ENCODE measurements around the gene KDM4C.

The KDM4C gene

DNA sequence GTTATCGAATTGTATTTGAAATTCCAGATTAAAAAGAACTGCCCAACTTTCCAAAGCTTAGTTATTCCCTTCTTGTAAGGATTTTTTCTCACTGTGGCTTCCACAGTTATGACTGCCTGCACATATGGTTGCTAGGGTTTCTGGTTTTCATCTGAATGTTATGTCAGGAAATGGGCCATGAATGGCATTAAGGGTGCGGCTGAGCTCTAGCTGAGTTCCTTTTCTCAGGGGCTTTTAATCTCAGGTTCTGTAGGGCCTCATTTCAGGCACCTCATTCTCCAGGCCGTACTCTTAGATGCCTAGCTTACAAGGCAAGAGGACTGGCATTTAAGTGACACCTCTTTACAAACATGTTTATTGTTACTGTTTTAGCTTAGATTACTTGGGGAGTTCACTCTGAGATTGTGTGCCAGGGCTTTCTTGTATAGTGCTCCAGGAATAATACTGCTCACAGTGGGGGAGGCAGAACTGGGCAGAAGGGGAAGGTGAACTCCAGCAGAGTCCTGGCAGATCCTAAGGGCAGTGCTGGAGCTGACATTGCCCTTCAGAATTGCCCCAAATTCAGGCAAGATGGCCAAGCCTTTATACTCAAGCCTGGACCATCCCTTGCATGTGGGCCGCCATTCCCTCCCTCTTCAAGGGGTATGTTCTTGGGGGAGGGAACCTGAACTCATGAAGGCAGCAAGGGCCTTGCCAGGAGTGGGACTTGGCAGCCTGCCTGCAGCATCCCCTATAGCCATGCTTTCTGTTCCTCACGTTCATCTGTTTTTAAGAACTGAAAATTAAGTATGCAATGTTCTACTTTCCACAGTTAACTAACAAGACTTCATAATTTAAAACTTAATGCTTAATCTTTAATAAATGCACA, 111.5 kb downstream of the KDM4C start:
- no peak for DNase-seq (ENCODE audit: low read depth in 2 of 2)

DNA sequence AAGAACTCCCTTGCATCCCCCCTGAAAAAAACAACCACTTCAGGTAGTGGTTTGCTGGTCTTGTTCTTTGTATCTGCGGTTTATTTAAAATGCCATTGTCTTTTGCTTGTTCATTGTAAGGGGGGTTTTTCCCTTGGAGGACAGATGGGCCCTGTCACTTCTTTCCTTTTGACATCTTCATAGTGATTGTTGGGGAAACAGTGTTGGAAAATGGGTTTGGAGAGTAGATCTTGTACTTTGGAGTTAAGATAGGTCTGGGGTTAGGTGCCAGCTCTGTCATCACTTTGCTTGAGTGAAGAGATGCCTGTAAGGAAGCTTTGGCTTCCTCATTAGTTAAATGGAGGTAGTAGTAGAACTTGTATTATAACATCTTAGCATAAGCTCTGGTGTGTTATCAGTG, 112.4 kb downstream of the KDM4C start:
- no peak for DNase-seq (ENCODE audit: low read depth in 2 of 2)

DNA sequence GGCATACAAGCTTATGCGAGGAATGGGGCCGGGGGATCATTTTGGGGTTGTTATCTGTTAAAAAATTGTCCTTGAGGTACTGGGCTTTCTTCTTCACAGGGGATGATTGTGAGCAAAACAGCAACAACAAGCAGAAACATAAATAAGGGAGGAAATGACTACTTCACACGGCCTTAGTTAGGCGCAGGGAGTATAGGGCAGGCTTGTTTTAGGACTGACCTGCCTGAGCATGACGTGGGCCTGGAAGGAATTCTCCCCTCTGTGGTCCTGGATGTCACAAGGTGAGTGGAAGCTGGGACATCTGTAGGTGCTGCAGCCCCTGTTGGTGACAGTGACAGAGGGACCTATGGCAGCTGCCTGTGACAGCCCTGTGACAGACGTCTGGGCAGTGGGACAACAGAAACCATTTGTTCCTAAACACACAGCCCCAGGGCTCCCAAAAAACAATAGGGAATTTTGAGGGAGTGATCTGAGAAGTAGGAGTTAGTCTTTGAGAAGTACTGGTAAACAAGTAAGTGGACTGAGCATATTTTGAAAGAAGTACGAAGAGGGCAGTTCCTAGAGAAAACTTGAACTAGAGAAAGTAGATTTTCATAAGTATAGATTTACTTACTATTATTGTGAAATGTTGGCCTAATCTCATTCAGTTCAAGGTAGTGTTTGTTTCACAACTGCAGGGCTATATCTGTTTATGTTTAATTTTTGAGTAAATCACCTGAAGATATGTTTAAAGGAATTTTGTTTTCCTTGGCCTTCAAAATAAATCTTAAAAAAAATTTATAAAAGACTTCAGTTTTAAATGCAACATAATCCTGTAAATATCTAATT, 113.1 kb downstream of the KDM4C start:
- DNase-seq (ENCODE audit: low read depth in 2 of 2) = no peak

DNA sequence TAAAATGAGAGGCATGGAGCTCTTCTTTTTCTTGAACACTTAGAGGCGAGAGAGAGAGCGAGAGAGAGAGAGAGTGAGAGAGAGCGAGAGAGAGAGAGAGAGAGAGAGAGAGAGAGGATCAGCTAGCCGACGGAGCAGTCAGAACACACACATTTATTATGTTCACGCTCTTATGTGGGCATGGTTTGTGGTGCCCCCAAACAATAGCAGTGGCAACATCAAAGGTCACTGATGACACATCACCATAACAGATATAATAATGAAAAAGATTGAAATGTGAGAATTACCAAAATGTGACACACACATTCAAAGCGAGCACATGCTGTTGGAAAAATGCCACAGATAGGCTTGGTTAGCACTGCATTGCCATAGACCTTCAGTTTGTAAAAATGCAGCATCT, 116.1 kb downstream of the KDM4C start:
- DNase-seq (ENCODE audit: low read depth in 2 of 2) = peak; percentile 18 to 19

DNA sequence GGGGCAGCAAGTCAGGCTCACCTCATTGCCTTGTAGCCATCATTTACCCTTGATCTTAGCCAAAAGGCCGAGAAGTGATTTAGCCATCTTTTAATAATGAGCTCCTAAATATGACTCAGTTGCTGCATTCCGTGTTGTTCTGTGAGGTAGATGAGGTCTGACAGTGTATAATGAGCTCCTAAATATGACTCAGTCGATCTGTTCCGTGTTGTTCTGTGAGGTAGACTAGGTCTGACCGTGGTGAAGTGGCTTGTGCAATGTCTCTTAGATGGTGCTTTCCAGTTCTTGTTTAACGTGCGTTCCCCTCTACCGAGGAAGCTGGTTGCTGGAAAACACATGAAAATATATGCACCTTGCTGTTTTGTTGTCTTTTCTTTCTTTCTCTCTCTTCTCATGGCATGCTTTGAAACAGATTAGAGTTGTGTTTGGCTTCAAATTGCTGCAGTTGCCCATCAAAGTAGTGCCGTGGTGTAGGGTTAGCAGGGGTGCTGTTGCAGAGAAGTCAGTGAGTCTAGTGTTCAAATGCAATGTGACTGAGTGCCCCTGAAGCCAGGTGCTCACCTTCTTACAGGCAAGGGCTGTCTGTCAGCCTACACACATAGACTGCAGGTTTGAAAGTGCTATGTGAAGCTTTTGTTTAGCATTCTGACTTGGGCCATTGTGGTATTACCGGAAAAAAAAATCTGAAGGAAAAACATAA, 118.6 kb downstream of the KDM4C start:
- no peak for DNase-seq (ENCODE audit: low read depth in 2 of 2)

DNA sequence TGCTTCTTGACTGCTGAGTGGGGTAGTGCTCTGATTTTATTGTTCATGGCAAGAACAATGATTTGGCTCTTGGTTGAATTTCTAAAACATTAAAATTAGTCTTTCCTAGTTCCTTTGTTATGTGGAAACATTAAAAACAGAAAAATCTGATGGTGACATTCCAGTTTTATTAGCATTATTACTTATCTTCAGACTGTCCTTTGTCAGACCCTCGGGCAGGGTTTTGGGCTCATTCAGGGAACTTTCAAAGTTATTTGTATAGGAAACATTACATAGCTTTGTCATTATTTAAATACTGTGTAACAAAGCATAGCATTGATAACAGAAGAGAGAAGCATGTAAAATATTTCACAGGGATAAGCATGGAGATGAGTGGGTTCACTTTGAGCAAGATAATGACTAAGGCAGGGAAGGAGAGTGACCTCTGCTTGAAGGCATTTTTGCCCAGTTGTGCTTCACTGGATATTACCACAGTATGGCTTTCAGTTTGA, 119.9 kb downstream of the KDM4C start:
- no peak for DNase-seq (ENCODE audit: low read depth in 2 of 2)

DNA sequence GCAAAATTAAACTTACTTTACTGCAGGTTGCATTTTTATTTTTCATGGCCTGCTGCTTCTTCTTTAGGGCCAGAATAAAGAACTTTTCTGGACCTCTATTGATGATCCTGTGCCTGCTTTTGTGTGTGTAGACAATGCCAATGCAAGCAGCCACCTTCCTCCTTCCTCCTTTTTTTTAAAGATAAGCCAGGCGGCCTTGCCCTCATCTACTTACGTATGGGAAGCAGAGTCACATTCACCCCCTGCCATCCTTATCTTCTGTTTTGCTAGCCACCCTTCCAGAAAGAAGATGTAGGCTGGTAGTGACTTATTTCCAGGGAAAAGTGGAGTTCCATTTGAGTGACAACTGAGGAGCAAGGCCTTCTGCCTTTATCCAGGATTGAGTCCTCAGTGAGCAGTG, 122.9 kb downstream of the KDM4C start:
- no peak for DNase-seq (ENCODE audit: low read depth in 2 of 2)

DNA sequence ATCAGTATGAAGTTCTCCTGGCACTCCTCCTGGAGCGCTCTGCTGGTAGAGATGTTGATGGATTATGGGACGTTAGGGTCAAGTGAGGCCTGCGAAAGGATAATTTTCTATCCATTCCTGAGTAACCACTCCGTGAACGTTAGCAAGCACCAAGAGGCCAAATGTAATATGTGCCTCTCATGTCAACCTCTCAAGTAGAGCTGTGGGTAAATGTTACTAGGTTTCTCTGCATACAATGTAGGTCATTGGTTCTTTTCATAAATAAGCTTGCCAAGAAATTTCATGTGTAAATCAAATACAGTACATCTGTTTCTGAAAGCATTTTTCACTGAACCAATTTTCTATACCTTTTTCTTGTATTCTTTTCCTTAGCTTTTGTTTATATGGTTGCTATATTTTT, 126.3 kb downstream of the KDM4C start:
- no peak for DNase-seq (ENCODE audit: low read depth in 2 of 2)

DNA sequence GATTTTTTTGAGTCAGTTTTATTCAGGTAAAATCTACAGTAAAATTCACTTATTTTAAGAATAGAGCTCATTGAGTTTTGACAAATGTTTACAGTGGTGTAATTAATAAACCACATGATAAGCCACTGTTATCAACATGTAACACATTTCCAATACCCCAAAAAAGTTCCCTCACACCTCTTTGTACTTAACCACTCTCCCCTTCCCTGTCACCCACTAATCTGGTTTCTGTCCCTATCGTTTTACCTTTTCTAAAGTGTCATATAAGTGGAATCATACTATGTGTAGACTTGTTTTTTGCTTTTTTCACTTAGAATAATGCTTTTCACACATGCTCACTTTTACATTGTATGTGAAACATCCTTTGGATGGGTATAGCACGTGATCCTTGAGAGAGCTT, 127.2 kb downstream of the KDM4C start:
- no peak for DNase-seq (ENCODE audit: low read depth in 2 of 2)

DNA sequence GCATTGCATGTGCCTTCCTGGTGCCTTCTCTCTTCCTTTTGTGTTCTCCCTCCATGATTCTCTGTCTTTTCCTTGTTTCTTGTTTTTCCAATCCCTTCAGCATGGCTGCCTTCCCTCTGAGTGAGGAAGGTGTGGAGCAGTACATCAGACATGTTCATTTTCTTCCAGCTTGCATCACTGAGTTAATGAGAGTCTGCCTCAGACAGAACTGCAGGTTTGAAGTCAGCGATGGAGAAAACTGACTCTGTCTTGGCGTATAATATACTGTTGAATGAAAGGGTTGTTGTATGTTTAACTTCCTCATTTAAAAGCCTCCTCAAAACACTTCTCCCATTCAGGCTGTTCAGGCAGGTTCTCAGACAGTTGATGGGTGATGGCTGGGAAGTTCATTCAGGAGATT, 129.3 kb downstream of the KDM4C start:
- DNase-seq (ENCODE audit: low read depth in 2 of 2) = no peak

DNA sequence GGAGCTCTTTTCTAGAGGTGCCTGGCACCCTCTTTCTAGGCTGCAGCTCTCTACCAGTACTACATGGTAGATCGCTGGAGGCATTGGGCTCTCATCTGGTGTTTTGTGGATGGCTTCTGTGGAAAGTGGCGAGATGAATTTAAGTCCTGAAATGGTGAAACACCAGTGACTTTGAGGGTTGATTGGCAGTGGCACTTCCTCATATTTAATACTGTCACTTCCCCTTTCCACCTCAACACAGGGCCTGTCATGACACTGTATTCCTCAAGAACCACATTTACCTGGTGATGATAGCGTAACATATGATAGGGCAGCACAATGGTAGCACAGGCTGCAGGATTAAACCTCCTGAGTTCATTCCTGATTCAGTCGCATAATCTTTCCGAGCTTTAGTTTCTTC, 132.1 kb downstream of the KDM4C start:
- no peak for DNase-seq (ENCODE audit: low read depth in 2 of 2)

DNA sequence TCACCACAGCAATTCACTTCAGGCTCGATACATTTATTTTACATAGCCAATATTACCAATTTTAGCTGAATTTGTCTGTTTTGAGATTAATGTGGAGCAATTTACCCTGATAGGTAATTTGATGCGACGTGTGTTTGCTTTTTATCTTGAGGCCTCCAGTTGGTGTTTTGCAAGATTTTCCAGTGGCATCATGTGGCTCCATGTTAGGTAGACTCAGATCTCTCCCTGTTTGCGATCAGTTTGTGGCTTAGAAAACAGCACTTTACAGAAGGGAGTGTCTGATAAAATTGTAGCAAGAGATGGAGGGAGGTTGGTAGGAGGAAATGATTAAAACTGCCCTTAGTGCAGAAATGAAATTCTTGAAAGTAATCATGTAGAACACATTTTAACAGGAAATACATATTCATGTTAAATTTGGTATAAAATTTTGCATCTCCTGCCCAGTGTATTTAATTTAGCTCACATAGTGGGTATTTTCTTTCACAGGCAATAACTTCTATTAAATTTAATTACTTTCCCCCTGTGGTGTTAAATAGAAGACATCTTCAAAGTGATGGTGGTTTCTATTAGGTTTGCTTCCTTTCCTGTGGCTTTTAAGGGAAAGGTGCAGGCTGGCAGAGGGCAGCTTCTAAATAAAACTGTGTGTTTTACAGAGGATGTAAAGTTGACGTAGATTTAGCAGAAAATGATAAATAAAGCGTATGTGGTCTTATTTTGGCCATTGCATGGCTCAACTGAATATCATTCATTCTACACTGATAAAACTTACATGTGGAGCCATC, 135.8 kb downstream of the KDM4C start:
- no peak for DNase-seq (ENCODE audit: low read depth in 2 of 2)

DNA sequence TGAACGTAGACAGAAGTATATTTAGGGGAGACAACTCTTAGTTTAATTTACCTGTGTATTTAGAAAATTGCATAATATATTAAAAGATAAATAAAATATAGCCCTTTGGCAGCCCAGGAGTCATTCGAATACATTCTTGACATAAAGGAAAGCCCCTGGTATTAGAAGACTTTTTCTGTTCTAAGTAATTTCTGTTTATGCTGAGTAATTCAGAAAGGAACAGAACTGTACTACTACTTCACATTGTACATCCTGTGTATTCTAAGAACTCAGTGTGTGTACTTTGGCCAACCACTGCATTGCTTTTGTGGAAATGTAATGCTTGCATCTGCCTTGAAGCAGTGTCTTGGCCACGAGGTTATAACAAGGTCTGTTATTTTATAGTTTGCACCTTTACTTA, 136.4 kb downstream of the KDM4C start:
- no peak for DNase-seq (ENCODE audit: low read depth in 2 of 2)

DNA sequence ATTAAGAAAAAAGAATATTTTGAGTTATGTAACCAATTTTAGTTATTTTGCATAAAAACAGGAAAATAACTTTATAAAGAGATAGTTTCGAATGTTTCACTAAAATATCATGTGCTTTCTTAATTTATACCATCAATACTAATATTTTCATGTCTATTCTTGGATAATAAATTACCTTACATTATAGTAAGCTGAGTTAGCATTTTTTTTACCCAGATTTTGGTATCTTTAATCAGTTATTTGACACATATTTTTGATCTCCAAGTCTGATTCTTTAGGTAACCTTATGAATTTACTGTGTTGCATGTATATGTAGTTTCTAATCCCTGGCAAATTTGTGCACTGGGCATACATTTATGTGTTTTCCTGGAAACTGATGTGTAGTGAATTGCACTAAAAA, 138.0 kb downstream of the KDM4C start:
- no peak for DNase-seq (ENCODE audit: low read depth in 2 of 2)

DNA sequence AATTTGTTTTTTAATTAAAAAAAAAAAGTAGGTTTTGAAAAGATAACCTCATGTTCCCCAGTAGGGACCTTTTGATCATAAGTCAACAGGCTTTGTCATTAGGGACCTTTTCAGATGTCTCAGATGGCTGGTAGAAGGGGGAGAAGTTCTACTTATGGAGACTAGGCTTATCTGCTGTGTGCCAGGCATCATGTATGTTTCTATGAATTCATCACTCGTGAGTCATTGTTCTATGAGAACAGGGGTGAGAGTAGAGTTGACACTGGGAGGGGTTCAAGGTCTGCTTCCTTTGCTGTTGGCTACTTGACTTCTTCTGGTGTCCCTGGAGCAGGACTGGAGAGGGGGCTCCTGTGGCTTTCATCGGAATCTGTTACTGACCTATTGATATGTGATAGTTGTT, 138.8 kb downstream of the KDM4C start:
- no peak for DNase-seq (ENCODE audit: low read depth in 2 of 2)

DNA sequence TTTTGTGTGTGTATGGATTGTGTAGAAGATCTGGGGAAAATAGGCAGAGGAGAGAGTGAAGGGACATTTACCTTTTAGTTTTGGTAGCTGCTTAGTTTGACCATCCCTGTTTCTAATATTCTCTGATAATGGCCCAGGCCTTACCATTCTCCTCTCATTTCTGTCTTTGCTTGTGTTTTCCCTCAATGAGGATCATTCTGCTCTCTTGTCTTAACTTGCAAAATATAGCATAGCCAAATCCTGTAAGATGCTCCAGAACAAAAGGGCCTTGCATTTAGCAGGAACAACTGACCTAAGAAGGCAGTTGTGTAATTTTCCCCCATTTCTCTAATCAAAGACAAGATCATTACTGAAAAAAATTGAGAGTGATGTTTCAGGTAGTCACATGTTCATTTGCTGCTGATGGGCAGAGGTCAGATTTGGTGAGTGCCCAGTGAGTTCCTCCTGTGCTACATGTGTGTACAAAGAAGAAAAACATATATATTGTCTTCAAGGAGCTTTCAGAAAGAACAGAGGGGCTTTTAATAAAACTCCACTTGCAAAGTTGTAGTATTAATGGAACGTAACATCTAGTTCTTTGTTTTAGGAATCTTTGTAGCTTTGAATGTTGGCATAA, 139.5 kb downstream of the KDM4C start:
- no peak for DNase-seq (ENCODE audit: low read depth in 2 of 2)

DNA sequence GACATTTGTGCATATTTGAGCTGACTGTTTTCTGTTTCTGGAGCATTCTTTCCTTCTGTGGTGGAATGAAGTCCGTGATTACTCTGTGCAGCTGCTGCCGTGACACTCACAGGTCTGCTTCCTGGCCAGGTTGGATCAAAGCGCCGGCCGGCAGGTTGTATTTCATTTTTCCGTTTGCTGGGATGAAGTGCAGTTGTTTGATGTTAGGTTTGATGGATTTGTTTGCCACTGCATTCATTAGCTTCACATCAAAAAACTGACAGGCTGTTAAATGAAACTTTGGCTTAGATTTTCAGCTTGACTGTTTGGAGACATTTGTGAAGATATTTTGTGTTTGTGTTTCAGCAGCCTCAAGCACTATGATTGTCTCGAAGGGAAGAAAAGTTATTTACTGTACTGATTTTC, 140.1 kb downstream of the KDM4C start:
- DNase-seq (ENCODE audit: low read depth in 2 of 2) = no peak

DNA sequence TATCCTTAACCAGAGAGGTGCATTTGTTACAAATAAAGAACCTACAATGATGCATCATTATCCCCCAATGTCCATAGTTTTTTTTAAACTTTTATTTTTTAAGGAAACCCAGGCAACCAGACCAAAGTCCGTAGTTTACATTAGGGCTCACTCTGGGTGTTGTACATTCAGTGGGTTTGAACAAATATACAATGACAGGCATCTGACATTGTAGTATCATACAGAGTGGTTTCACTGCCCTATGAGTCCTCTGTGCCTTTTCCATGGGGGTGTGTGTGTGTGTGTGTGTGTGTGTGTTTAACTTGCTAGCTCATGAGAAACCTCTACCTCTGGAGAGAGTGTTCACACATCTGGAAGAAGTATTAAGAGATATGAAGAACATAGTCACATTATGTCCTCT, 141.5 kb downstream of the KDM4C start:
- DNase-seq (ENCODE audit: low read depth in 2 of 2) = no peak

DNA sequence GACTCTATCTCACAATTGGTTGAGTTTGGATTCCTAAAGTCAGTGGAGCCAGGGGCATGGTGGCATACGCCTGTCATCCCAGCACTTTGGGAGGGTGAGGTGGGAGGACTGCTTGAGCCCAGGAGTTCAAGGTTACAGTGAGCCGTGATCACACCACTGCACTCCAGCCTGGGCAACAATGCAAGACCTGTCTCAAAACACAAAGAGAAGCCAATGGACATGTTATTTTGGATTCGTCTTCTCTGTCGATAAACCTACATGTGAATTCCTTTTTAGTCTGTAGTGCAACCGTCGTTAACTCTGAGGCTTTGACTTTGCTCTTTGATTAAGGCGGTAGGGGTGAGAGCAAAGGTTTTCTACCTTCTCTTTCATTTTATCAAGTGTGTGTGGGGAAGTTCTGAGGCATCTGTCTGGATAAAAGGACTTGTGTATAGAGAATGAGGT, 142.7 kb downstream of the KDM4C start:
- DNase-seq (ENCODE audit: low read depth in 2 of 2) = no peak

DNA sequence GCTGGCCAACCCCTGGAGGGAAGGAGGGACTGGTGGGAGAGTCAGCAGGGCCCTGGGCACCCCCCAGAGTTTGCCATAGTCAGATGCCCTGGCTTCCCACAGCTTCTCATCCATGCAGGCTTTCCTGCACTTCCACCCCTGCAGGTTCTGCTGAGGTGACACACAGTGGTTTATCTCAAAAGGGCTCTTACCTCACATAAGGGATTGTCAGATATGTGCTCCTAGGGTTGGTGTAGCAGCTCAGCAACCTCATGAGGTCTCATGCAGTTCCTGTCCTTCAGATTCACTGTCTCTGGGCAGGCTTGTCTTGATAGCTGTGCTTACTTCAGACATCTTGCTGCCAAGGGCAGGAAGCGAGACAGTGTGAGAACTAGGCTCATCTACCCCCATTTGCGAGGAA, 143.4 kb downstream of the KDM4C start:
- no peak for DNase-seq (ENCODE audit: low read depth in 2 of 2)

DNA sequence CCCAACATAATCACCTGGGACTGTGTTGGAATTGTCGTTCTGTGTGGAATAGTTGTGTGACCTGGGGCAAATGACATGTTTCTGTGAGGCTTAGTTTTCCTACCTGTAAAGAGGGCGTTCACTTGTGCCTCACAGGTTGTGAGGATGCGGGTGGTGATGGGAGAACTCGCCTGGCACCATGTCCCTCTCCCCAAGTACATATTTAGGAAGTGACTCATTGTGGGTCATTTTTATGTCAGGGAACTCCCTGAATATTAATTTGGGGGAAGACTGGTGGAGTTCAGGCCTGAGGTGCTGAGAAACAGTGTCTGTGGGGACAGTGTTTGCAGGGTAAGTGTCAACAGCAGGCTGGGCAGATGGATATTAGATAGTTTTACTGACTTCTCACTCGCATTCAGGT, 144.7 kb downstream of the KDM4C start:
- DNase-seq (ENCODE audit: low read depth in 2 of 2) = no peak
